Endothelial cell (in vitro differentiated cells): Measurements from ENCODE around the gene ADRM1. TPM values are rescaled to one million over a fixed set of nuclear protein-coding genes. Genes with fewer than 3 reads are reported as not detected.

Experiments used
- DNase-seq: peaks from one replicate; pipeline ENCODE4 v3.0.0; 2021; ENCODE audit warnings: low spot score
- H3K27ac Mint-ChIP-seq: one replicate; pipeline ENCODE4 v1.8.0; 2021; ENCODE audit warnings: mixed read lengths, inconsistent platforms; ENCODE audit not compliant: unreplicated experiment
- H3K27me3 Mint-ChIP-seq: one replicate; pipeline ENCODE4 v1.8.0; 2021; ENCODE audit warnings: mild to moderate bottlenecking, moderate library complexity, mixed read lengths, inconsistent platforms; ENCODE audit not compliant: unreplicated experiment
- H3K36me3 Mint-ChIP-seq: one replicate; pipeline ENCODE4 v1.8.0; 2021; ENCODE audit warnings: mild to moderate bottlenecking, low read depth, mixed read lengths, inconsistent platforms; ENCODE audit not compliant: unreplicated experiment
- H3K4me1 Mint-ChIP-seq: one replicate; pipeline ENCODE4 v1.8.0; 2021; ENCODE audit warnings: mild to moderate bottlenecking, mixed read lengths, inconsistent platforms; ENCODE audit not compliant: unreplicated experiment
- H3K4me3 Mint-ChIP-seq: one replicate; pipeline ENCODE4 v1.8.0; 2021; ENCODE audit warnings: mild to moderate bottlenecking, mixed read lengths, inconsistent platforms; ENCODE audit not compliant: unreplicated experiment
- H3K9me3 Mint-ChIP-seq: one replicate; pipeline ENCODE4 v1.8.0; 2021; ENCODE audit warnings: mixed read lengths, inconsistent platforms; ENCODE audit not compliant: unreplicated experiment
- CTCF ChIP-seq: fragments of 200-600 bp; sonication (generic); IDR thresholded peaks from one replicate; pipeline ENCODE4 v1.5.0; 2021; ENCODE audit warnings: antibody characterized with exemption; ENCODE audit not compliant: unreplicated experiment
- total RNA-seq: library from RNA; stranded (reverse); fragmentation: NEBNext Ultra II Directional; extraction: Animal tissue kit (Norgen Biotek cat#: 25700); gene quantifications from one replicate; pipeline ENCODE4 v1.2.1, GENCODE V29; 2021; ENCODE audit not compliant: unreplicated experiment

Gene ADRM1
- total RNA-seq, 1 donor from 2014 or later, result 132 TPM

DNA sequence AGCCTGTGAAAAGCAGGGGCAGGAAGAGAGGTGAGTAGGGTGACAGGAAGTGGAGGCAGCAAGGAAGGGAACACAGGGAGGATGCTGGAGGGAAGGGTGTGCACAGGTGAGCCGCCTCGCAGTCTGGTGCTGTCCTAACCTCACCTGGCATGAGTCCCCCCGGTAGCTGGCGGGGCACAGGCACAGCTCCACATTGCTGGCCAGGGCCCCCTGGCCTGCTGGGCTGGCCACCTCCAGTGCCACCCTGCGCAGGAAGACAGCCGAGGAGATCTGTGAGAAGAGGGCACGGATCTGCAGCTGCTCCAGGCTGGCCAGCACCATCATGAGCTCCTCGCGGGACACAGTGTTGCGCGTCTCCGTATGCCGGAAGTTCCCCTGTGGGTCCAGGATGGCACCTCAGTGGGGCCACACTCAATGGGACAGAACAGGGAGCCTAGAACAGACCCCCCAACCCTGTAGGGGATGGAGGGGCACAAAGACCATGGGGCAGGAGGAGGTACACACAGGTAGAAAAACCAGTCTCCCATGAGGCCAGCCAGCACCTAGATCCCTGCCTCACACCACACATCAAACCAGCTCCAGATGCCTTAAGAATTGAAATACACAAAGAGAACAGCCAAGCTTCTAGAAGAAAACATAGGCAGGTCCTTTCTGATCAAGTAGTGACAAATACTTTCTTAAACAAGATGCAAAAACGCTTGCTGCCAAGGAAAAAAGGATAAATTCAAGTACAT, 22.5 kb downstream of the ADRM1 start:
- TF ChIP-seq CTCF, result no peak
- H3K27ac Mint-ChIP-seq, result no peak overlapping the region
- H3K36me3 Mint-ChIP-seq, result peaks cover 8% of the 10 kb centered on the region

GRCh38 chr20:62326559-62326958, 23.8 kb downstream of the ADRM1 start:
- Mint-ChIP-seq H3K36me3 (peaks cover 8% of the 10 kb centered on the region), H3K27ac (no peak overlapping the region), H3K9me3 (no peaks in the 10 kb centered on the region)

More for the DNA sequence above, 22.5 kb downstream of the ADRM1 start:
- H3K4me3 Mint-ChIP-seq, result no peak overlapping the region
- H3K9me3 Mint-ChIP-seq, result no peaks in the 10 kb centered on the region
- H3K4me1 Mint-ChIP-seq, result no peaks in the 10 kb centered on the region
- DNase-seq, result no peak
- peaks cover 3% of the 10 kb centered on the region for H3K27me3 Mint-ChIP-seq

GRCh38 chr20:62326959-62327725, 24.3 kb downstream of the ADRM1 start:
- Mint-ChIP-seq H3K9me3 (no peaks in the 10 kb centered on the region), H3K27ac (no peak overlapping the region), H3K27me3 (peaks cover 3% of the 10 kb centered on the region), H3K4me1 (no peaks in the 10 kb centered on the region), H3K4me3 (no peak overlapping the region), H3K36me3 (peaks cover 8% of the 10 kb centered on the region)
- DNase-seq, result no peak
- no peak for TF ChIP-seq CTCF

More at GRCh38 chr20:62326559-62326958, 23.8 kb downstream of the ADRM1 start:
- H3K27me3 Mint-ChIP-seq, result peaks cover 3% of the 10 kb centered on the region
- no peak for TF ChIP-seq CTCF
- H3K4me3 Mint-ChIP-seq, result no peak overlapping the region
- DNase-seq, result no peak
- no peaks in the 10 kb centered on the region for H3K4me1 Mint-ChIP-seq

GRCh38 chr20:62327726-62328495, 25.1 kb downstream of the ADRM1 start:
- no peak for TF ChIP-seq CTCF
- DNase-seq, result no peak
- H3K36me3 Mint-ChIP-seq, result peaks cover 8% of the 10 kb centered on the region
- no peak overlapping the region for H3K27ac Mint-ChIP-seq
- H3K4me3 Mint-ChIP-seq, result no peak overlapping the region
- H3K27me3 Mint-ChIP-seq, result peaks cover 3% of the 10 kb centered on the region
- no peaks in the 10 kb centered on the region for H3K9me3 Mint-ChIP-seq
- no peaks in the 10 kb centered on the region for H3K4me1 Mint-ChIP-seq
